Daoy (cell line): Measurements from ENCODE around the gene SOX2. TPM values are rescaled to one million over a fixed set of nuclear protein-coding genes. Genes with fewer than 3 reads are reported as not detected.

Experiments used
- DNase-seq: peaks from one replicate; pipeline ENCODE4 v3.0.0-alpha.2; 2015; ENCODE audit warnings: low read depth
- total RNA-seq: library from RNA; depleted of rRNA; stranded (reverse); fragments of >200 nt; shearing (Covaris generic); gene quantifications from 2 replicates; pipeline ENCODE4 v1.2.3, GENCODE V29; 2014; rRNA removed

The SOX2 gene
- total RNA-seq = 3.1 and 4.3 TPM in 2 replicates

DNA sequence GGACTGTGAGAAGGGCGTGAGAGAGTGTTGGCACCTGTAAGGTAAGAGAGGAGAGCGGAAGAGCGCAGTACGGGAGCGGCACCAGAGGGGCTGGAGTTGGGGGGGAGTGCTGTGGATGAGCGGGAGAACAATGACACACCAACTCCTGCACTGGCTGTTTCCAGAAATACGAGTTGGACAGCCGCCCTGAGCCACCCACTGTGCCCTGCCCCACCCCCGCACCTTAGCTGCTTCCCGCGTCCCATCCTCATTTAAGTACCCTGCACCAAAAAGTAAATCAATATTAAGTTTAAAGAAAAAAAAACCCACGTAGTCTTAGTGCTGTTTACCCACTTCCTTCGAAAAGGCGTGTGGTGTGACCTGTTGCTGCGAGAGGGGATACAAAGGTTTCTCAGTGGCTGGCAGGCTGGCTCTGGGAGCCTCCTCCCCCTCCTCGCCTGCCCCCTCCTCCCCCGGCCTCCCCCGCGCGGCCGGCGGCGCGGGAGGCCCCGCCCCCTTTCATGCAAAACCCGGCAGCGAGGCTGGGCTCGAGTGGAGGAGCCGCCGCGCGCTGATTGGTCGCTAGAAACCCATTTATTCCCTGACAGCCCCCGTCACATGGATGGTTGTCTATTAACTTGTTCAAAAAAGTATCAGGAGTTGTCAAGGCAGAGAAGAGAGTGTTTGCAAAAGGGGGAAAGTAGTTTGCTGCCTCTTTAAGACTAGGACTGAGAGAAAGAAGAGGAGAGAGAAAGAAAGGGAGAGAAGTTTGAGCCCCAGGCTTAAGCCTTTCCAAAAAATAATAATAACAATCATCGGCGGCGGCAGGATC lies at the start of gene SOX2:
Gene SOX2, plus strand, starts transcription at position 601 of the 811 bp plus-strand sequence. CDS start 436 bp downstream, outside the sequence.
- DNase-seq = peak; percentile 94

DNA sequence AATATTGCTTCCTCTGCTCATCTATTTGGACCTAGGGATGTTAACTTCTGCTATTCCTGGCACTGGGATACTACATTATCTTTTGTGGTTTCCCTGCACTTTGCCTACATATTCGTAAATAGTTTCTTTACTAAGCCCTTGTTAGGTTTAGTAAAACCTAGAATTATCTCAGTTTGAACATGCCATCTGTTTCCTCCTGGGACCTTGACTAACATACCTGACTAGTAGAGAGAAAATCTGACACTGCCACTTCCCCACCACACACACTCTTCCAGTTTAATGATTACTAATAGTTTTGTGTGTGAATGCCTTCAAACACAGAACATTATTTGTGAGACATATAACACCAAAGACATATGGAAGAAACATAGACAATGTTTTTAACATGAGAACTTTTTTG lies 28.2 kb upstream of the SOX2 start:
- DNase-seq = no peak

DNA sequence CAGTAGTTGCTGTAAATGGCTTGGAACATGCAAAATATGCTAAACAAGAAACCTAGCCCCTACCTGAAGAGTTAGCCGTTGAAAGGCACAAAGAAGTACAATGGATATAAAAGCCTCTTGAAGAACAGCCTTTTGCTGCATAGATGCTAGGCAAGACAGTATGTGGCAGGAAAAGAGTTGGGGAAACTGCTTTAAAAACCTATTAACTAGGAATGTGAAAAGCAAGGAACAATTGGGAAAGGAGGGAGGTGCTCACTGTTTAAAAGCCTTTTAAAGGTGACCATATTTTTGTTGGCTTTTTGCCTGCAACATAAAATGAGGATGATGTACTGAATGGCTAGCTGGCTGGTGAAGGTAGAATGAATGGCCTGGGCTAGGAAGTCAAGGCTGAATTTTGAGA lies 24.5 kb upstream of the SOX2 start:
- no peak for DNase-seq

DNA sequence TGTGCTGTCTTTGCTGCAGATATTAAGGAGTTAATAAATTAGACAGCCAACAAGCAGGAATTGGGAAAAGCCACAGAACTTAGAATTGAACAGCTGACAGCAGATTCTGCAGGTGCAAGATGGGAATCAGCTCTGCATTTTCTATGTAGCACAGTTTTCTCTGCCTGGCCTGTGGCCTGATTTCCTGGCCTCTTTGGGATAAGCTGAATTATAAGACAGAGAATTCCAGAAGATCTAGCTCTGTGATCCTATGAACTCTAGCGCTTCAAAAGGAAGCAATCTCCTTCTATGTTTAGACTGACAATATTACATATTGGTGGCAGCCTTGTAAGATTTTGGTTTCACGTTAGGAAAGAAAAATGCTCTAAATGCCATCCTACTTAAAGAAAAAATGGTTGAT lies 24.0 kb upstream of the SOX2 start:
- DNase-seq = no peak

DNA sequence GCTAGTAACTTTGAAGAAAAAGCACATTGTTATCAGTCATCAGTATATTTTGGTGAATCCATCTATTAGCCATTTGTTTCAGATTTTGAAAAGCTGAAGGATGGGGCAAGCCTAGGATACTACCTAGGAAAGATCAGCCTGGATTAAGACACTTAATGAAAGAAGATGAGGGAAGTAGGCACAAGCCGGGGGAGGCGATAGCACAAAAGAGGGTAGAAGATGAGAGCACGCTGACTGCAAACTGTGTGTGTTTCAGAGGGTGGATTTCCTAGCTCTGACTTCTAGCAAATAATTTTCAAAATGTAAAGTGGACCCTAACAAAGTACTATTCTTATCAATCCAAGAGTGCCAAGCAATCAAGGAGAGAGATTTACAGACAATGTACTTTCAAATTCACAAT lies 22.2 kb upstream of the SOX2 start:
- DNase-seq = no peak

DNA sequence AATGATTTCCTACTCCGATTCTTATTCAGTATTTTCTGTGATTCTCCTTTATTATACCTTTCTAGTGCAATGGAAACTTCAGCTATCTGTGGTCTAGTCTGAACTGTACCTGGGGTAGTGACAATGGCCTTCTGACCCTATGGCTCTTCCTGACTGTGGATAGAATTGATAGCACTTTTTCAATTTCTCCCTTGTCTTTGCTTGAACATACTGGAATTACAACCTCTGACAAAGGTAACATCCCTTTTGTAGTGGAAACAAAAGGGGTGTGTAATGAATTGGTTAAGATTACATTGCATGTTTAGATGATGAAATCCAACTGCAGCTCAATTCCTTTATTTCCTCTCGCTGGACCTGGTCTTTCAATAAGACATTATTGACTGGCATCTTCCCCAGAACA lies 21.0 kb upstream of the SOX2 start:
- DNase-seq = no peak

DNA sequence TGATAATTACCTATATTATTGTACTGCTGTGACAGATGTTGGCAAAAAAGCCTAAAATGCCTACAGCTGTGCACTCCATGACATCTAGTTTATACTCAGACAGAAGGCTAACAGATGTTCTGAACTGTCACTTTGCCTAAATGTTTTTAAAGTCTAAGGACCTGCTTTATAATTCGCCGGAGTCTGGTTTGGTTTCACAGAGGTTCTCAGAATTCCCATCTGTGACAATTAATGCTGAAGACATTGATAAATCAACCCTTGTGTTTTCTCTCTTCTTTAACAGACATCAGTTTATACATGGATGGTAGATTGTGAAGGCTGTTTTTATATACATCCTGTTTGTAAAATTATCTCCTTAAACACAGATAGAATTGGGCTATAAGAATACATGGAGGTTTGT lies 19.8 kb upstream of the SOX2 start:
- no peak for DNase-seq

DNA sequence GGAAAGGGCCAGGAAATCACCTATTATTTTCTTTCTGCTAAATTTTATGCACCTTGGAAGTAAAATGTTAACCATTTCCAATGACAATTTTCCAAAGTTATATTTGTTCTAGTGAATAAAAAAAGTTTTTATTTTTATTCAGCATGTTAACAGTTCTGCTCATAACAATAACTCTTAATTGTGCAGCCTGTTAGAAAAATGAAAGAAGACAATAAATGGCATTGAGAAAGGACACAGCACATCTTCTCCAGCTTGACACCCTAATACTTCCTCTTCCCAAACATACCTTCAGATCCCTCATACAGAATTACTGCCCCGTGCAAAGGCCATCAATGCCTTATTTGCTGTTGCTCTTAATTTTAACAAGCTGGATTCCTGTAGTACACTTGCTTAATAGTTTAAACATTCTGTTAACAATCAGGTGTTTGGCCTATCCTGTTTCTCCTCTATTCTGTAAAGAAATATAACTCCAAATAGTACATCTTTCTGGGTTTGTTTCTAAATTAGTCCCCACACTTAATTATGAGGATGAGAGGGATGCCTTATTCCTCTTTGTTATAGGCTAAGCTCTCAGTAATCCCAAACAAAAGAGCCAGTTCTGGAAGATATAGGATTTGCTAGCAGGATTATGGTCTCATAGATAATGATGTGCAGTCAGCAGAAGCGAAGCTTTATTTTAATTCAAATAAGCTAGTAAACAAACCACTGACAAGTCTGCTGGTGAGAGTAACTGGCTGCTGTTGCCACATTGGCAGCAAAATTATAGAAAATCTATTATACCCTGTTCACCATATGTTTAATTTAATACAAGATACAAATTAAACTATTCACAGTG lies 19.2 kb upstream of the SOX2 start:
- no peak for DNase-seq

DNA sequence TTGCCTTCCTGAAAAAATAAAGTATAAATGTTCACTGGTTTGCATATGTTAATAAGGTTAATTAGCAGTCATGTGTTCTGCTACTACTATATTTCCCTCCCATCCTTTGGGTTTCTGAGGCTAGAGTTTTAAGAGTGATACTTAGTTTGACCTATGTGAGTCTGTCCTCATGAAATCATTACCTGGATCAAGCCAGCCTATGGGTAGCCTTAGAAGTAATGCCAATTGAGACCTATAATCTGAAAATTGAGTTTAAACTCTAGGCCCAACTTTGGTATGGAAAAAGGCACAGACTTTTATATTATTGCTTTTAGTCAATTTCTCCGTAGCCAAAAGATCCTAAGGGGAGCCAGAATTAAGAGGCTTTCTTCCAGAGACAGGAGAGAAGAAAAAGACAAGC lies 18.4 kb upstream of the SOX2 start:
- no peak for DNase-seq

DNA sequence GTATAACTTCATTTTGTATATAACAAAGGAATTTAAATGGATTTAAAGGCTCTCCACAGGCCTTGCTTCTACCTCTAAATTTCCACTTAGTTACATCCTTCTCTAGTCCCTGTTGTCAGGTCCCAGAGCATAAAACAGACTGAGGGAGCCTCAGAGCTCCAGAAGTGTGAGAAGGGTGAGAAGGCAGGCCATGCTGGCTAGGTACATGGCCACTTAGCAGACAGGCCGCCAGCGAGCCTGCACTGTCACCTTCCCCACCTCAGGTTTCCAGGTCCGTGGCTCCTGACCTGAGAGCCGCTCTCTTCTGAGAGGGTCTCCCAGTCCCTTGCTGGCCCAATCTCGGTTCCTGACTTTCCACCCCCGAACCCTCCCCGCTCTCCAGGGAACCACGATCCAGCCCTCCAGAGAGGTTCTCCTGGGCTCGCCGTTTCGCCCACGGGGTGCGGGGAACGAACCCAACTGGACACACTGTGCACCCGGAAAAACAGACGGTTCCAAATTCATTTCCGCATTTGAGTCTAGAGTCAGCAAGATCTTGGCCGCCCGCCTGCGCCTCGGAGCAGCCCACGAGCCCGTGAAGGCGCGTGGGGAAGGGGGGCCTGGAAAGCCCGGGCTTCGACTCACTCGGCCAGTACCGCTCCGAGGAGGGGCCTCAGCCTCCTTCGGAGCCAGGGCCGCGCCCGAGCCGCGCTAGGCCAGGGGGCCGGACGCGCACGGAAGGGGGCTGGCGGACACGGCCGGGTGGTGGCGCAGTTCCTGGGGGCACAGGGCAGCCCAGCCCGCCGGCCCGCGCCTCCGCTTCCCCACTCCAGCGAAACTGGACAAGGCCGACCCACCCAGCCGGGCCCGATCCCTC lies 16.7 kb upstream of the SOX2 start:
- DNase-seq = peak; percentile 49

DNA sequence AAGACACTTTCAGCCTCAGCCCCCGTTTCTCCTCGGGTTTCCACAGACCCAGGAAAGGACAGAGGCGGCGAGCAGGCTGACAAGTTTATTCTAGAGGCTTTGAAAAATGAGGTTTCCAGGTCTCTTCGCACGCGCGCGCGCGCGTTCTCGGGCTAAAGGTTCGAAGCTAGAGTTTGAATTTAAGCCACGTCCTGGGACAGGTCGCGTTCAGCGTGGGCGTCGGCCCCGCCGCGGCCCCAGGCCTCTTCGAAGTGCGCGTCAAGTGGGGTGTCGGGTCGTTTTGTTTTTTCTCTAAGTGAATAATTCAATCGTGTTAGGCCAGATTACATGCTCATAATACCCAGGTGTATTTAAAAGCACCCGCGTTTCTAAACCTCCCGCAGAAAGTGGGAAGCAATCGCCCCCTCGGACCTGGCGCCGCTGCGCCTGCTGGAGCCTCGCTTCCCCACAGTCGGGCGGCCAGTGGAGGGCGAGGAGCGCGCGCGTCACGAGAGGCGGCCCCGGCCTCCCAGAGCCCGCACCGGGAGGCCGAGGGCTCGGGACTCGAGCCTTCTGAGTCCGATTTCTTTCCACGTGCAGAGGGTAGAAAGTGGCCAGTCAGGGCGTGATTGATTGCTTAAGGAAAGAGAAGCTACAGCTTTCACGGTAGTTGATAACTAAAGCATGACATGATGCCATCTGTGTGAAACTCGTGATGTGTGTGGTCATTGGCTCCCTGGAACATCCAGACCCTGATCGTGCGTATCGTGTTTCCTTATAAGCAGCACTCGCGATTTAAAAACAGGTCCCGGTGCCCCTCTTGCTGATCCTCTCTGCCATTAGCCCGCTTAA lies 15.8 kb upstream of the SOX2 start:
- peak; percentile 42 for DNase-seq

DNA sequence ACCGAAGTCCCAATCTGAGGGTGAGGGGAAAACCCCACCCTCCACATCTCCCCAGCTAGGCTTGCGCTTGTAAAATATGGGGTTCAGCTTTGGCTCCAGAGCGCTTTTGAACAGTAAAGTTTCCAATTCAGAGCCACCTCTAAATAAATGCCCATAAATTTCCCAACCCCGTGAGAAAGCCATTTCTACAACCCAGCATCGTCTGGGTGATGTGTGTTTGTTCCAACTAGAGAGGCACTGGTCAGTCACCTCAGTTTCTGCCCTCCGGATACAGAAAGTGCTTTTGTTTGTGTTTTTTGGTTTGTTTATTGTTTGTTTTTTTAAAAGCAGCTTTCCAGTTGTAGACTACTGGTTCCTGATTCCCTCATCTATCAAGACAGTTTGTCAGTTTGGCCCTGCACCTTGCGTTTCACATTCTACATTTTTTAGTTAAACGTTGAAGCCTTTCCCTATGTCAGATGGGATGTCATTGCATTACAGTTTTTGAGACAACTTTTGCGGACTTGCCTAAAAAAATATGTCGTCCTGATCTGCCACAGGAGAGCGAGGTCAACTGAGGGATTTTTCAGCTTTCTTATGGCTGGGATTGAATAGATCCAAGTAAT lies 15.0 kb upstream of the SOX2 start:
- no peak for DNase-seq

DNA sequence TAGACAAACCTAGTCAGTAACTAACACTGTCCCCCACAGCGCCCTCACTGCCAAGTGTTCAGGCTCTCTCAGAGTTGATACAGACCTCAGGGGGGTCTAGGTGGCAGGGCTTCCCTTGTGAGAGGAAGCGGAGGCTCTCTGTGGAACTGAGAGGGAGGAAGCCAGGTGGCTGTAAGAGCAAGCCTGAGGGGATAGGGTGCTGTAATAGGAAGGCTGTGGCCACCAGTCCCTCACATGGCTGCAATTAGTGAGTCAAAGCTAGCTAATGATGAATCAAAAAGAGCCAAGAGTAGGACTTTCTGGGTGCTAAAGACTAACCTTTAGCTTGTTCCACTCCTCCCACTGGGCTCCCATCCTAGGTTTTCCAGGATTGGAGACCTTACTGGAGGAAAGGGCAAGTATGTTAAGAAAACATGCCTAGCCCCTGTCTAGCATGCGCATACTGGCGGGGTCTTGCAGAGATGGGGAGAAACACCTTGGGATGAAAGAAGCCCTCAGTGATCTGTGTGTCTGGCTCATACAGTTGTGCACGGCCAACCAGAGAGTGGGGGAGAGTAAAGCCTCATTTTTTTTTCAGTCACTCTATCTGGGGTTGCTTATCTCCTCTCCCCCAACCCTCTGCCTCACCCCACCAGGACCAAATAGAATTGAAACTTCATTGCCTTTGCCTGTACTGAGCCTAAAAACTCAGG lies 13.3 kb upstream of the SOX2 start:
- peak; percentile 25 for DNase-seq

DNA sequence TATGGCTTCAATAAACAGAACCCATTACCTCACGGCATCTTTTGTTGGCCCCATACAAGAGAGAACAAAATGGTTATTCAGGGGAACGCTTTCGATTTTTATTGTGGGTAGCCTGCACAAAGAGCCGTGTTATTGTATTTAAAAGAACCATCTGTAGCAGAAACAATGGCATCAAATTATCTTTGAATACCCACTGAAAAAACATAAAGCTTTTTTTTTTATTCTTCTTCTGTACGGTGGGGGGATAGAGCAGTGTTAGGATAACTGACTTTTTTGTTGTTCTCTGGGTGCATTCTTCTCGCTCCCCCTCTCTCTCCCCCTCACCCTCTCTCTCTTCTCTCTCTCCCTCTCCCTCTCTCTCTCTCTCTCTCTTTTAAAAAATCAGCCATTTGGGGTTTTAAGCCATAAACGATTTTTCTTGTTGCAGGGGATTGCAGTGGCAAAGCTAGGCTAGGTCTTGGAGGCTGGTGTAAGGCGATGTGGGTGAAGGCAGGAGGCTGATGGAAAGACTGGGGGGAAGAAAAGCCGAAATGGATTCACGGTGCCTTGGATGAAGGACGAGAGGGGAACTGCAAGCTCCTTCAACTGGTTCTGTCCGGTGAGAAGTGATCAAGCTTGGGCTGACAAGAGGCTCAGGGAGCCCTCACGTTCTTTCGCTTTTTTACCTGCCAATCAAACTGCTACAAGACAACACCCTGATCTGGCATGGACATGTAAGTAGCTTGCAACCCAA lies 12.4 kb upstream of the SOX2 start:
- no peak for DNase-seq

DNA sequence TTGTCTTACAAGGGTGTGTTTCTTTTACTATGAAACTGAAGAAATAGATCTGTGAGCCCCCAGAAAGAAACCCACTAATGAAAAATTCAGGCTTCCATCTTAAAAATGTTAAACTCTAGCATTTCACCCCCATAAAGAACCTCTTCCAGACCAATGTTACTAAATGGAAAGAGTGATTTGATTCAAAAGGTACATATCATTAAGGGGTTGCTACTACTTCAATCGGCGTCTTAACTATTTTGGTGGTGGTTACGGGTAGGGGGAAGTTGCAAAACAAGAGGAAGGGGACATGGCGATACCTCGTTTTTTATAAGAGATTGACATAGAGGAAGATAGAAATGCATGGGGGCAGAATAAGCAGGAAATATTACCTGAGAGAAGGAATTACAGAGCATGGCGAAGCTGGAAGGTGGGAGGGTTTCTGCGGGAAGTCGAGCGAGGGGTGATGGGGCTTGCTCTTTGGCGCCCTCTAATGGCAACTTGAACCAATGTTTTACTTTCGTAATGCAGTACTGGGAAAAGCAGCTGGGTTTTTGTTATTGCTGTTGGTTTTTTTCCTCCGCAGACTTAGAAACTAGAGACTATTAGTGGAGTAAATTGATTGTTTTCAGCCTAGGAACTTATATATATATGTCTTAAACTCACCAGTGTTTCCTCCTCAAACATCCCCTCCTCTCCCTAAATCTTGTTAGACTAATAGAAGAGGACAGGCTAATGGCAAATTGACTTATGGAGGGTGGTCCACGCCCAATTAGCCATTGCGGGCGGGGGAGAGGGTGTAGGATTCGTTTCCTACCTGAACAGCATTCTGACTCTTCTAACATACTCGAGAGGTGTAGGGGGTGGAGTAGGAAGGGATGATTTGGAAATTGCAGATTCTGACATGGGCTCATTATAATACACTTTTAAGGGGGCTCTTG lies 11.3 kb upstream of the SOX2 start:
- DNase-seq = peak; percentile 84

DNA sequence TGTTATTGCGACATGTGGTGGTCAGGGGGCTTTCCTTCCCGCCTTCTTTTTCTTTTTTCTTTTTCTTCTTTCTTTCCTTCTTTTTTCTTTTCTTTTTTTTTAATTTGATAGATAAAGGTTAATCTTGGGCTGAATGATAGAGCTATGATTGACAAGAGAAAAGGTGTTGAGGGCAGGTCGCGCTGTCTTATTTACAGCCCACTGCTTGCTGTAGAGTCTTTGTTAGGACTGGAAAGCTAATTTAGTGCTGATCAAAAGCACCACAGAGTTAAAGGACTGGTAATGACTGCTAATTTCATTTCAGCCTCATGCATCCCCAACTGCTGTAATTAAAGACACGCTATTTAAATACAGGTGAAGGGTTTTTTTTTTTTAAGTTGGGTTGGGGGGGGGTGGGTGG lies 10.6 kb upstream of the SOX2 start:
- DNase-seq = no peak

DNA sequence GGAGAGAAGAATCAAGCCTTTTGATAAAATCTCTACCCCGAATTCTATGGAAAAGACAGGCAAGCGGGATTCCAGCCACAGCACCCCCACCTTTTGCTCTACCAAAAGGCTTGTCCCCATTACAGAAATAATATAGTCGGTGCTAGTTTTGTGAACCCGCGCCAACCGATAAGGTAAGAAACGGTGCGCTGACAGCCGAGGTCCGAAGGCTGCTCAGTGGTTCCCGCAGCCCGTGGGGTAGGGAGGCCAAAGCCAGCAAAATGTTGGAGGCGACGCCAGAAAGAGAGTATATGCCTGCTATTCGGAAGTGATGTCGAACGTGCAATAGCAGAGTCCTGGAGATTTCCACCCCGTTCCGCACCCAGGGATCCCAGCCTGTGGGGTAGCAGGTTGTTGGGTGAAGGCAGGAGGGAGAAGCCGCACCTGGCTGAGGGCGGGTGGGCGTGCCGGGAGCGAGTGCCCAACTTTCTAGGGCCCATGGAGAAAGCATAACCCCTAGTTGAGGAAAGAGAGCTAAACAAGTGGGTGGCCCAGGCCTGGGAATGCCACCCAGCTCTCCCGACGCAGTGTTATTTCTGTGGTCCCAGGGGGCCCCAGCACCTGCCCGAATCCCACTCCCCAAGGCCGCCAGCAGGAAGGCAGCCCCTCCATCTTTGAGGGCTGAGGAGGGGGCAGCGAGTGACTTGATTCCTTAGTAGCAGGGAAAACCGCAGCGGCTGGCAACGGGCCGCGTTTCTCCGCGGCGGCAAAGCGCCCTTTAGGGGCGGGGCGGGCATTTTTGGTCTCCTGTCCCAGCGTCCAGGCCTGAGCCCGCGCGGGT lies 7.9 kb upstream of the SOX2 start:
- DNase-seq = no peak
